Activated CD4-positive, alpha-beta T cell treated with anti-CD3 and anti-CD28 coated beads for 36 hours (primary cell): ENCODE data around the gene GNG2. TPM values are rescaled to one million over a fixed set of nuclear protein-coding genes. Genes with fewer than 3 reads are reported as not detected.

Source experiments
- ATAC-seq: fragments of 200-7000 bp; cut with Tn5 transposase; one replicate; pipeline ENCODE4 v1.10.0; 2021; ENCODE audit warnings: mild to moderate bottlenecking, moderate library complexity
- CTCF ChIA-PET: fragments of 350-600 bp; sonication (Branson Sonifier 250); formaldehyde crosslinking; loops from one replicate; lab custom pipeline; 2021; ENCODE audit warnings: antibody characterized with exemption; lab: Charles Lee
- POLR2A ChIA-PET: fragments of 350-600 bp; sonication (Branson Sonifier 250); formaldehyde crosslinking; loops from one replicate; lab custom pipeline; 2021; ENCODE audit warnings: antibody characterized with exemption, inconsistent platforms; lab: Charles Lee
- DNase-seq: peaks from one replicate; pipeline ENCODE4 v3.0.0-alpha.2; 2020
- H3K27ac Mint-ChIP-seq: one replicate; pipeline ENCODE4 v1.8.0; 2021; ENCODE audit warnings: mixed read lengths
- H3K27me3 Mint-ChIP-seq: one replicate; pipeline ENCODE4 v1.8.0; 2021; ENCODE audit warnings: mixed read lengths
- H3K36me3 Mint-ChIP-seq: one replicate; pipeline ENCODE4 v1.8.0; 2021; ENCODE audit warnings: low read depth, mixed read lengths
- H3K4me1 Mint-ChIP-seq: one replicate; pipeline ENCODE4 v1.8.0; 2021; ENCODE audit warnings: mixed read lengths
- H3K4me3 Mint-ChIP-seq: one replicate; pipeline ENCODE4 v1.8.0; 2021; ENCODE audit warnings: mild to moderate bottlenecking, moderate library complexity, mixed read lengths
- H3K9me3 Mint-ChIP-seq: one replicate; pipeline ENCODE4 v1.8.0; 2021; ENCODE audit warnings: low read depth, mixed read lengths
- intact Hi-C, 2 experiments: fragments of 100-400 bp; cut with DNase I in 1 of 2; cut with micrococcal nuclease in 1 of 2; formaldehyde crosslinking; loops; one replicate each; pipeline versions ENCODE4 v1.14.2 to v1.15.1; 2022 to 2024; cut with DNase I, micrococcal nuclease
- total RNA-seq, 2 experiments: library from RNA; stranded (reverse); gene quantifications; one replicate each; pipeline ENCODE4 v1.2.3, GENCODE V29; 2021

GNG2 gene
- total RNA-seq, 2 experiments from 2014 or later = 133 to 136 TPM

DNA sequence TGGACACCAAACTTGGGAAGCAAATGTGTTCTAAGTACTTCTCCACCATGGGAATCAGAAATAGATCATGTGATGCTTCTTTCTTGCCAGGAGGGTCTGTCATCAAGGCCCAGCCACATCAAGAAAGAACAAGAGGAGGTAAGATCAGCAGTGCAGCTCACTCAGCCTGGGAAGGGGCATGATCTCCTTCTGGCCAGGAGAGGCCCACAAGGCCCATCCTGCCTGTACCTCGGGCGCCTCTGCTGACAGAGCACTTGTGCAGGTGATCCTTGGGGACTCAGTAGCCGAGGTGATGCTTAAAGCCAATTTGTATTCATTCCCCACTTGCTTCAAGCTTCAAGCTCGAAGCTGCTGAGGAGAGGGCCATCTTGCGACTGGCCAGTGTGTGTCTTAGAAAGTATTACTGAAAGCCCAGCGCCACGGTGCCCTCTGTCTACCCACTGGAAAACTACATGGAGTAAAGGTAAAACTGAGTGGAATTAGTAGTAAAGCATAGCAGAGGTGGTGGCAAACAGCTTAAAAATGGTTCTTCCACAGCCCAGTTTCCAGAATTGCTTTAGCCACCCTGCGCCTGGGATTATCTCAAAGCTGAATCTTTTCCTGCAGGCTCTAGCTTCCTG, 155.1 kb downstream of the GNG2 start:
- intact Hi-C loops = no loop called here
- H3K9me3 Mint-ChIP-seq = no peaks in the 10 kb centered on the region
- H3K27ac Mint-ChIP-seq = no peak overlapping the region
- H3K4me1 Mint-ChIP-seq = peaks cover 8% of the 10 kb centered on the region
- CTCF ChIA-PET = interaction anchor here (2.5 kb wide), 1 partner anchor 20 kb away, joined by 8 read pairs; no protein-coding TSS in a partner anchor
- no peak for ATAC-seq
- H3K4me3 Mint-ChIP-seq = no peak overlapping the region
- peaks cover 8% of the 10 kb centered on the region for H3K36me3 Mint-ChIP-seq
- POLR2A ChIA-PET = no interaction called here
- peaks cover 5% of the 10 kb centered on the region for H3K27me3 Mint-ChIP-seq
- peak; percentile 31 for DNase-seq

DNA sequence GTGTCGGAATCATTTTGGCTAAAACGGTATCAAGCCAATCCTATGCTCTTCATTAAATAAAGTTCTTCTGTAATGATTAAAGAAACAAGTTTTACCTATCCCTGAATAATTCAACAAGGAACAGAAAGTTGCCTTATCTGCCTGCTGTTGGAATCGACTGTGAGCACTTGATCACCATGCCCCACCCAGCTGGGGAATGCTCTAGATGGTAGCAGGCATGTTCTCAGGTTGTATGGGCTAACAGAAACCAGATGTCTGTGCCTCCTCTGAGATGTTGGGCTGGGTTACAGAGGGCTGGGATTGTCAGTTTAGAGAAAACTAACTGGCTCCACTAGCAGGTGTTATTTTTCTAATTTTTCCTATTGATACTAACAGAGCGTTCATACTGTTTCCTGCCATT, 157.8 kb downstream of the GNG2 start:
- no peaks in the 10 kb centered on the region for H3K36me3 Mint-ChIP-seq
- ChIA-PET CTCF (no interaction called here), POLR2A (no interaction called here)
- no peak overlapping the region for H3K27ac Mint-ChIP-seq
- H3K4me3 Mint-ChIP-seq = no peak overlapping the region
- H3K9me3 Mint-ChIP-seq = no peaks in the 10 kb centered on the region
- intact Hi-C loops = no loop called here
- peaks cover 5% of the 10 kb centered on the region for H3K27me3 Mint-ChIP-seq
- H3K4me1 Mint-ChIP-seq = peaks cover 31% of the 10 kb centered on the region
- ATAC-seq (no peak), DNase-seq (no peak)

DNA sequence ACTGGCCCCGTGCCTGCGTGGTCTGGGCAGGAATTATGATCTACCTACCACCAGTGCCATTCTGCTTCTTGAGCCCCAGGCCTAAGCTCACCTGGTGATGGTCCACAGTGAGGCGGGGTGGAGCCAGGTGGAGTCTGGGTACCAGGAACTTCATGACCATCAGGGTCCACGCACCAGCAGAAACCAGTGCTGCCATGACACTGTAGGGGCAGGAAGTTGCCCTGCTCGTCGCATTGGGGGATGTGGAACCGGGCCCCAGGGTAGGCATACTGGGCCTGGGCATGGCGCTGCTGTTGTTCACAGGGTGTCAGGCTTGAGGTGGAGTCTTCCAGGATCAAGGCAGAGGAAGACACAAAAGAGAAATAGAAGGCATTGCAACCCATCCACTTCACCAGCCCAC, 158.6 kb downstream of the GNG2 start:
- ATAC-seq = no peak
- DNase-seq = no peak
- Mint-ChIP-seq H3K4me3 (no peak overlapping the region), H3K27ac (no peak overlapping the region), H3K36me3 (no peaks in the 10 kb centered on the region), H3K4me1 (peaks cover 31% of the 10 kb centered on the region), H3K9me3 (peaks cover 4% of the 10 kb centered on the region), H3K27me3 (peaks cover 6% of the 10 kb centered on the region)
- intact Hi-C loops = no loop called here
- CTCF ChIA-PET = interaction anchor here (1.0 to 1.2 kb wide), 2 partner anchors 23 to 158 kb away, joined by 3 read pairs; partner anchors contain the start of gene GNG2
- POLR2A ChIA-PET = no interaction called here

Other genes starting within 250 kb of the GNG2 start
- gene FRMD6, start 208.7 kb upstream of the GNG2 start, total RNA-seq = 1 to 10 TPM; 7.5 to 8.0 TPM
- gene RTRAF, start 128.9 kb downstream of the GNG2 start, total RNA-seq = 100 to 1,000 TPM; 232 to 254 TPM
- not detected for gene NID2, start 208.4 kb downstream of the GNG2 start, total RNA-seq